COLO668 (cell line): ENCODE results near the gene SSC4D.
A peak's percentile ranks its signal among the peaks of the same experiment; 100 is the strongest.
"Not testable (repeated sequence)": the region's sequence is repeated elsewhere in the genome, so short reads cannot be mapped to it uniquely, and the experiment has no call there.

Experiments
- DNase-seq: peaks from one replicate; lab custom pipeline; 2025; ENCODE audit not compliant: unreplicated experiment; lab: John Stamatoyannopoulos, UW

The SSC4D gene

GRCh38 chr7:76423666-76424412 lies 14.3 kb upstream of the SSC4D start:
- DNase-seq, result no peak

- DNase-seq, result not testable (repeated sequence)
These were observed 11.6 kb upstream of the SSC4D start for GRCh38 chr7:76421097-76421496.

GRCh38 chr7:76417654-76418310 lies 8.3 kb upstream of the SSC4D start:
- not testable (repeated sequence) for DNase-seq

- no peak for DNase-seq
These were observed 2.8 kb upstream of the SSC4D start for GRCh38 chr7:76412249-76412648.

GRCh38 chr7:76411626-76412025 lies 2.1 kb upstream of the SSC4D start:
- DNase-seq, result no peak

GRCh38 chr7:76408121-76408560 lies 1.4 kb downstream of the SSC4D start:
- DNase-seq, result no peak

- no peak for DNase-seq
These were observed 1.8 kb downstream of the SSC4D start for GRCh38 chr7:76407718-76408117.

GRCh38 chr7:76405738-76406137 lies 3.8 kb downstream of the SSC4D start:
- DNase-seq, result no peak

GRCh38 chr7:76403780-76404494 lies 5.6 kb downstream of the SSC4D start:
- no peak for DNase-seq

- DNase-seq, result not testable (repeated sequence)
These were observed 6.4 kb downstream of the SSC4D start for GRCh38 chr7:76403097-76403496.

- DNase-seq, result no peak
These were observed 9.2 kb downstream of the SSC4D start for GRCh38 chr7:76400248-76400647.

GRCh38 chr7:76397409-76398183 lies 11.9 kb downstream of the SSC4D start:
- peak; percentile 81 for DNase-seq

- DNase-seq, result no peak
These were observed 12.6 kb downstream of the SSC4D start for GRCh38 chr7:76396864-76397263.

GRCh38 chr7:76395965-76396726 lies 13.4 kb downstream of the SSC4D start:
- DNase-seq, result no peak

- DNase-seq, result not testable (repeated sequence)
These were observed 13.9 kb downstream of the SSC4D start for GRCh38 chr7:76395605-76395964.

- no peak for DNase-seq
These were observed 14.5 kb downstream of the SSC4D start for GRCh38 chr7:76394957-76395356.

GRCh38 chr7:76393116-76394031 lies 16.1 kb downstream of the SSC4D start:
- peak; percentile 95 for DNase-seq

- no peak for DNase-seq
These were observed 16.9 kb downstream of the SSC4D start for GRCh38 chr7:76392531-76393115.

GRCh38 chr7:76390092-76390491 lies 19.4 kb downstream of the SSC4D start:
- DNase-seq, result no peak
